ENCODE results near the gene ATF6B.

GRCh38 chr6:32163559-32164258 is 35.7 kb upstream of the ATF6B start:
- TF ChIP-seq EZH2 (IDR thresholded peaks at IDR 0.05; ENCODE audit: borderline replicate concordance, low read length) (no peak), CTCF (conservative IDR thresholded peaks at IDR 0.05 in 1 of 2, IDR thresholded peaks at IDR 0.05 in 1 of 2; ENCODE audit: extremely low read depth in 1 of 2, insufficient read depth in 1 of 2, low read depth in 1 of 2, low read length in 2 of 2) (no peak)
